Breast epithelium (tissue), 3 donors: ENCODE data around the gene SPTLC1.

Experiments used
- CTCF ChIP-seq, 3 donors: fragments of 450-650 bp; IDR thresholded peaks; one replicate each; pipeline ENCODE4 v1.5.1; 2016 to 2017; ENCODE audit warnings: antibody characterized with exemption in 3 of 3, mild to moderate bottlenecking in 3 of 3, moderate library complexity in 3 of 3
- POLR2A ChIP-seq: fragments of 450-650 bp; IDR thresholded peaks from one replicate; pipeline ENCODE4 v1.6.1; 2016; ENCODE audit warnings: antibody characterized with exemption, mild to moderate bottlenecking, moderate library complexity
- POLR2AphosphoS5 ChIP-seq, 3 donors: sonication (generic); formaldehyde crosslinking; IDR thresholded peaks; one replicate each; pipeline ENCODE4 v1.6.1; 2017; ENCODE audit warnings: antibody characterized with exemption in 3 of 3

GRCh38 chr9:91992461-91993041 is 122.7 kb downstream of the SPTLC1 start:
- TF ChIP-seq CTCF (IDR thresholded peaks at IDR 0.05) (no peak), POLR2A (no peak), POLR2AphosphoS5 (IDR thresholded peaks at IDR 0.05) (no peak)
